ENCODE data around the gene KRTAP19-7. TPM values are rescaled to one million over a fixed set of nuclear protein-coding genes. Genes with fewer than 3 reads are reported as not detected.

KRTAP19-7 gene
- total RNA-seq, 1 donor from 2014 or later: not detected

DNA sequence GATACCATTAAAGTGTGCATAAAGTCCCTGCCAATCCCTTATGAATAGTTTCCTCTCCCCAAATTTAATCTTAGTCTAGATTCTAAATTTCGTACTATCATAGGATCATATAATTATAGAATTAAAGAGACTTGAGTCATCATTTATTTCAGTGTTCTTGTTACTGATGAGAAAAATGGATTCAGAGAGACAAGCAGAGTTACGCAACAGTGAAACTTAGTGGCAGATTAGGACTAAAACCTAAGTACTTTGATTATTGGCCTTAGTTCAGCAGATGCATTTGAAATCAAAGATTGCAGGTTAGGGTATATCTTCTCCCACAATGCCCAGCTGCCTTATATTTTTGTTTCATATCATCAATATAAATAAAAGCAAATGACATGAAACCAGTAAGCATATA lies 843 bp upstream of the KRTAP19-7 start:
- no peak for DNase-seq (ENCODE audit: low spot score)
- intact Hi-C loops (cut with micrococcal nuclease): no loop called here
- Mint-ChIP-seq H3K36me3 (ENCODE audit: low read depth) (no peaks in the 10 kb centered on the region), H3K4me1 (ENCODE audit: low read depth) (no peaks in the 10 kb centered on the region), H3K9me3 (no peaks in the 10 kb centered on the region), H3K27me3 (ENCODE audit: low read depth) (no peaks in the 10 kb centered on the region), H3K27ac (no peak overlapping the region), H3K4me3 (ENCODE audit: low read depth) (no peak overlapping the region)

DNA sequence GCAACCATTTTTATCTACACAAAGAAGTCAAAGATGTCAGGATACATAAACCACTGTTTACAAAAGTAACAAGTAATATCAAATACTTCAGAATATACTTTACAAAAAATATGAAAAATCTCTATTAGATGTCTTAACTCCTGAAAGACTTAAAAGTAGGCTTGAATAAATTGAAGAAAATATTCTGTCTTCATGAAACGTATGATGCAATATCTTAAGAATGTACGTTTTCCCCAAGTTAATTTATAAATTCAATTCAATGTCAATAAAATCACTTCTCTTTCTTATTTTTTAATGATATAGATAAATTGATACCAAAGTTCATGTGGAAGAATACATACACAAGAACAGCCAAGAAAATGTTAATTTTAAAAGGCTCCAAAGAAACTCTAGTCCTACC lies 6.0 kb downstream of the KRTAP19-7 start:
- H3K4me3 Mint-ChIP-seq (ENCODE audit: low read depth): no peak overlapping the region
- intact Hi-C loops (cut with micrococcal nuclease): no loop called here
- H3K27me3 Mint-ChIP-seq (ENCODE audit: low read depth): no peaks in the 10 kb centered on the region
- H3K36me3 Mint-ChIP-seq (ENCODE audit: low read depth): no peaks in the 10 kb centered on the region
- H3K4me1 Mint-ChIP-seq (ENCODE audit: low read depth): no peaks in the 10 kb centered on the region
- no peak overlapping the region for H3K27ac Mint-ChIP-seq
- no peak for DNase-seq (ENCODE audit: low spot score)
- peaks cover 14% of the 10 kb centered on the region for H3K9me3 Mint-ChIP-seq

DNA sequence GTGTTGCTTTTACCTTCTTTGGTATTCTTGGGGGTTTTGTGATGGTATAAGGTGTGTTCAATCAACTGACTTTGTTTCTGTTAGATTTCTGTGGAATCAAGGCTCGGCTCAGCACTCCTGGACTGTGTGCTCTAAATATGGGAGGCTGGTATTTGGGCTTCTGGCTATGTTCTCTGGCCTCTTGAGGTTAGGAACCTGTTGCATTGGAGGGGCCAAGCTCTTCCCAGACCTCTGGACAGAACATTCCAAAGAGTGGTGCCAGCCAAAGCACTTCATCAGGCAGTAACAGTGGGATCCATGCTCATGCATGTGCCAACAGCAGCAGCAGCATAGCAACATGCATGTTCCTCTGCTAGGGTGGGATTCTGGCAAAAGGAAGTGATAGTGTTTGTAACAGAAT lies 8.3 kb downstream of the KRTAP19-7 start:
- DNase-seq (ENCODE audit: low spot score): no peak
- Mint-ChIP-seq H3K9me3 (peaks cover 14% of the 10 kb centered on the region), H3K27ac (no peak overlapping the region), H3K4me3 (ENCODE audit: low read depth) (no peak overlapping the region), H3K36me3 (ENCODE audit: low read depth) (no peaks in the 10 kb centered on the region), H3K27me3 (ENCODE audit: low read depth) (no peaks in the 10 kb centered on the region), H3K4me1 (ENCODE audit: low read depth) (no peaks in the 10 kb centered on the region)
- intact Hi-C loops (cut with micrococcal nuclease): no loop called here

DNA sequence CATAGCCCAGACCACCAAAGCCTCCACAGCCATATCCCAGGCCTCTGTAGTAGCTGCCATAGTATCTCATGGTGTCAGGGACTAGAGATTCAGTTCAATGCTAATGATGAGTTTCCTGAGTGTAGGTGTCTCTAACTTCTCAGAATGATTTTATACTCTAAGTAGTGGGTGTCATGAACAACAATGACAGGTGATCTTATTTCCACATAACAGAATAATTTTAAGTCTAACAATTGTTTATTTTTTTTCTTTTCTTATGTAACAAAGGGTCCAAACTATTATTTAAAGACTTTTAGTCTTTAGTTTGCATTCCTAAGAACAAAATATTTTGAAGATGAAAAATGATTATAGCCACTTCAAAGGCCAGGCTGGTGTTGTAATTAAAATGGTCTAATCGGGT lies 19.4 kb downstream of the KRTAP19-7 start, which contains the start of gene KRTAP19-6:
KRTAP19-6 (minus strand) TSS at position 101 of the 400 bp plus-strand sequence; CDS start at position 70, 31 bp downstream.
- Mint-ChIP-seq H3K4me3 (ENCODE audit: low read depth) (no peak within 1 kb of the TSS), H3K36me3 (ENCODE audit: low read depth) (no peaks in the 10 kb centered on the region), H3K9me3 (no peaks in the 10 kb centered on the region), H3K27ac (no peak within 1 kb of the TSS), H3K4me1 (ENCODE audit: low read depth) (no peaks in the 10 kb centered on the region), H3K27me3 (ENCODE audit: low read depth) (no peaks in the 10 kb centered on the region)
- intact Hi-C loops (cut with micrococcal nuclease): no loop called here
- no peak for DNase-seq (ENCODE audit: low spot score)

DNA sequence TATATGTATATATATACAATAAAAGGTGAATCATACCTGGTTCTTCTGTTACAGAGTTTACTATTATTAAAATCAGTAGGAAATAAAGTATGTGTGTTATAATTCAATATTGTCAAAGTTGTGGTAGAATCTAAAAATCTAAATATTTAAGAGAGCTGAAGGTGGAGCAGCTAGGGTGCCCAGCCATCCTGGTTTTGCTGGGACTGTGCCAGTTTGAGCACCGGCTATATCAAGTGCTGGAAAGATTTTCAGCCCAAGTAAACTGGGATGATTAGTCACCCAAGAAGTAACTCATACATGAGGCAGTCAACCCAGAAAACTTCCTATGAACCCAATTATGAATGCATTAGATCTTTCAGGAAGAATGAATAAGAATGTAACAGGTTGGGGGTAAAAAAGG lies 42.2 kb downstream of the KRTAP19-7 start:
- intact Hi-C loops (cut with micrococcal nuclease): no loop called here
- no peak for DNase-seq (ENCODE audit: low spot score)
- H3K27me3 Mint-ChIP-seq (ENCODE audit: low read depth): peaks cover 1% of the 10 kb centered on the region
- no peaks in the 10 kb centered on the region for H3K4me1 Mint-ChIP-seq (ENCODE audit: low read depth)
- no peak overlapping the region for H3K27ac Mint-ChIP-seq
- no peaks in the 10 kb centered on the region for H3K36me3 Mint-ChIP-seq (ENCODE audit: low read depth)
- H3K4me3 Mint-ChIP-seq (ENCODE audit: low read depth): no peak overlapping the region
- H3K9me3 Mint-ChIP-seq: peaks cover 3% of the 10 kb centered on the region

DNA sequence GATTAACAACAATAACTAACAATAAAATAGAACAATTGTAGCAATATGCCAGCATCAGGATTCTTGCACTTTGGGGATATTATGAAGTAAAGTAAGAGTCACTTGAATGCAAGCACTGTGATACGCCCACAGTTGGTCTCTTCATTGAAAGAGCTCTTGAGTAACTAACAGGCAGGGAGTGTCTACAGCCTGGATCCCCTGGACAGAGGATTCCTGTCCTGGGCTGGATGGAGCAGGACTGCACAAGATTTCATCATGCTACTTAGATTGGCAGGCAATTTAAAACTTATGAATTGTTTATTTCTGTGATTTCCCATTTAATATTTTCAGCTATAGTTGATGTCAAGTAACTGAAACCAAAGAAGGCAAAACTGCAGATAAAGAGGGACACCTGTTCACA lies 45.4 kb downstream of the KRTAP19-7 start:
- peaks cover 1% of the 10 kb centered on the region for H3K27me3 Mint-ChIP-seq (ENCODE audit: low read depth)
- no peak overlapping the region for H3K27ac Mint-ChIP-seq
- intact Hi-C loops (cut with micrococcal nuclease): no loop called here
- no peaks in the 10 kb centered on the region for H3K4me1 Mint-ChIP-seq (ENCODE audit: low read depth)
- no peak for DNase-seq (ENCODE audit: low spot score)
- no peak overlapping the region for H3K4me3 Mint-ChIP-seq (ENCODE audit: low read depth)
- H3K36me3 Mint-ChIP-seq (ENCODE audit: low read depth): no peaks in the 10 kb centered on the region
- H3K9me3 Mint-ChIP-seq: peaks cover 3% of the 10 kb centered on the region

Other genes starting within 250 kb of the KRTAP19-7 start
- not detected in 2 replicates for gene KRTAP26-1, start 241.0 kb downstream of the KRTAP19-7 start, total RNA-seq
- gene KRTAP27-1, start 223.6 kb downstream of the KRTAP19-7 start, total RNA-seq: not detected in 2 replicates
- not detected in 2 replicates for gene KRTAP23-1, start 212.7 kb downstream of the KRTAP19-7 start, total RNA-seq
- gene KRTAP13-2, start 189.0 kb downstream of the KRTAP19-7 start, total RNA-seq: not detected in 2 replicates
- not detected in 2 replicates for gene KRTAP13-1, start 165.3 kb downstream of the KRTAP19-7 start, total RNA-seq
- gene KRTAP13-3, start 135.4 kb downstream of the KRTAP19-7 start, total RNA-seq: not detected in 2 replicates
- not detected in 2 replicates for gene KRTAP13-4, start 131.1 kb downstream of the KRTAP19-7 start, total RNA-seq
- gene KRTAP15-1, start 121.0 kb downstream of the KRTAP19-7 start, total RNA-seq: not detected in 2 replicates
- gene KRTAP19-1, start 80.9 kb downstream of the KRTAP19-7 start, total RNA-seq: not detected in 2 replicates
- not detected in 2 replicates for gene KRTAP19-2, start 73.9 kb downstream of the KRTAP19-7 start, total RNA-seq
- not detected in 2 replicates for gene KRTAP19-3, start 69.3 kb downstream of the KRTAP19-7 start, total RNA-seq
- not detected in 2 replicates for gene KRTAP19-4, start 64.1 kb downstream of the KRTAP19-7 start, total RNA-seq
- gene KRTAP19-5, start 59.2 kb downstream of the KRTAP19-7 start, total RNA-seq: not detected in 2 replicates
- not detected in 2 replicates for gene KRTAP19-6, start 19.4 kb downstream of the KRTAP19-7 start, total RNA-seq
- not detected in 2 replicates for gene KRTAP22-2, start 29.1 kb upstream of the KRTAP19-7 start, total RNA-seq
- gene KRTAP6-3, start 31.1 kb upstream of the KRTAP19-7 start, total RNA-seq: not detected in 2 replicates
- gene KRTAP6-2, start 37.6 kb upstream of the KRTAP19-7 start, total RNA-seq: not detected in 2 replicates
- not detected in 2 replicates for gene KRTAP22-1, start 39.8 kb upstream of the KRTAP19-7 start, total RNA-seq
- not detected in 2 replicates for gene KRTAP6-1, start 52.6 kb upstream of the KRTAP19-7 start, total RNA-seq
- not detected in 2 replicates for gene KRTAP20-1, start 55.1 kb upstream of the KRTAP19-7 start, total RNA-seq
- not detected in 2 replicates for gene KRTAP20-4, start 59.3 kb upstream of the KRTAP19-7 start, total RNA-seq
- not detected in 2 replicates for gene KRTAP20-2, start 73.9 kb upstream of the KRTAP19-7 start, total RNA-seq
- gene KRTAP20-3, start 81.5 kb upstream of the KRTAP19-7 start, total RNA-seq: not detected in 2 replicates
- not detected in 2 replicates for gene KRTAP21-3, start 157.5 kb upstream of the KRTAP19-7 start, total RNA-seq
- not detected in 2 replicates for gene KRTAP21-2, start 185.9 kb upstream of the KRTAP19-7 start, total RNA-seq
- not detected in 2 replicates for gene KRTAP21-1, start 194.1 kb upstream of the KRTAP19-7 start, total RNA-seq

Data from activated T-helper 2 cell treated with anti-CD3 and anti-CD28 coated beads, Interferon-gamma antibody, Interleukin-2, Interleukin-4, amounts not matched to agents 10 μg/mL and 5 μg/mL and 100 μg/mL, durations not matched to agents 14 hours and 24 hours and 36 hours (primary cell).